ENCODE measurements around the gene PBX1.

DNA sequence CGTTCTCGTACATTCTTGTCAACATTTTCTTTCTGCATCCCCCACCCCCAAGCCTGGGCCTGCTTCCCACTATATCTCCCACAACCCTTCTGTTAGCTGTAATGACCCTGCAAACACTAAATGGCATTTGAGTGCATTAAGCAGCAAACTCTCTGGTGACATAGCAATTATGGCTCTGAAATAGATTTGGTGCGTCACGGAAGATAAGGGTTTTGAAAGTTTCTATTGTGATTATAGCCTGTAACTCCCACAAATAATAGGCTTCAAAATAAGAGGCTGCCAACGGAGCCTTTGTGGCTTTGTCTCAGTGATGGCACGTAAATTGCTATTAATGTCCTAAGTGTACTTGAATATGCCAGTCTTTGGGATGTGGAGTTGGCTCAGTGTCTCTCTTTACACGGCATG, 277.6 kb downstream of the PBX1 start:
- no peak for TF ChIP-seq POLR2AphosphoS5 (IDR thresholded peaks at IDR 0.05; ENCODE audit: low read depth, low read length)
- TF ChIP-seq, protein P1, sequence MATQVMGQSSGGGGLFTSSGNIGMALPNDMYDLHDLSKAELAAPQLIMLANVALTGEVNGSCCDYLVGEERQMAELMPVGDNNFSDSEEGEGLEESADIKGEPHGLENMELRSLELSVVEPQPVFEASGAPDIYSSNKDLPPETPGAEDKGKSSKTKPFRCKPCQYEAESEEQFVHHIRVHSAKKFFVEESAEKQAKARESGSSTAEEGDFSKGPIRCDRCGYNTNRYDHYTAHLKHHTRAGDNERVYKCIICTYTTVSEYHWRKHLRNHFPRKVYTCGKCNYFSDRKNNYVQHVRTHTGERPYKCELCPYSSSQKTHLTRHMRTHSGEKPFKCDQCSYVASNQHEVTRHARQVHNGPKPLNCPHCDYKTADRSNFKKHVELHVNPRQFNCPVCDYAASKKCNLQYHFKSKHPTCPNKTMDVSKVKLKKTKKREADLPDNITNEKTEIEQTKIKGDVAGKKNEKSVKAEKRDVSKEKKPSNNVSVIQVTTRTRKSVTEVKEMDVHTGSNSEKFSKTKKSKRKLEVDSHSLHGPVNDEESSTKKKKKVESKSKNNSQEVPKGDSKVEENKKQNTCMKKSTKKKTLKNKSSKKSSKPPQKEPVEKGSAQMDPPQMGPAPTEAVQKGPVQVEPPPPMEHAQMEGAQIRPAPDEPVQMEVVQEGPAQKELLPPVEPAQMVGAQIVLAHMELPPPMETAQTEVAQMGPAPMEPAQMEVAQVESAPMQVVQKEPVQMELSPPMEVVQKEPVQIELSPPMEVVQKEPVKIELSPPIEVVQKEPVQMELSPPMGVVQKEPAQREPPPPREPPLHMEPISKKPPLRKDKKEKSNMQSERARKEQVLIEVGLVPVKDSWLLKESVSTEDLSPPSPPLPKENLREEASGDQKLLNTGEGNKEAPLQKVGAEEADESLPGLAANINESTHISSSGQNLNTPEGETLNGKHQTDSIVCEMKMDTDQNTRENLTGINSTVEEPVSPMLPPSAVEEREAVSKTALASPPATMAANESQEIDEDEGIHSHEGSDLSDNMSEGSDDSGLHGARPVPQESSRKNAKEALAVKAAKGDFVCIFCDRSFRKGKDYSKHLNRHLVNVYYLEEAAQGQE (IDR thresholded peaks at IDR 0.05; ENCODE audit: insufficient read depth in 1 of 2, low read depth in 2 of 2, low read length in 2 of 2), result no peak
